ENCODE data around the gene TH.

The TH gene

DNA sequence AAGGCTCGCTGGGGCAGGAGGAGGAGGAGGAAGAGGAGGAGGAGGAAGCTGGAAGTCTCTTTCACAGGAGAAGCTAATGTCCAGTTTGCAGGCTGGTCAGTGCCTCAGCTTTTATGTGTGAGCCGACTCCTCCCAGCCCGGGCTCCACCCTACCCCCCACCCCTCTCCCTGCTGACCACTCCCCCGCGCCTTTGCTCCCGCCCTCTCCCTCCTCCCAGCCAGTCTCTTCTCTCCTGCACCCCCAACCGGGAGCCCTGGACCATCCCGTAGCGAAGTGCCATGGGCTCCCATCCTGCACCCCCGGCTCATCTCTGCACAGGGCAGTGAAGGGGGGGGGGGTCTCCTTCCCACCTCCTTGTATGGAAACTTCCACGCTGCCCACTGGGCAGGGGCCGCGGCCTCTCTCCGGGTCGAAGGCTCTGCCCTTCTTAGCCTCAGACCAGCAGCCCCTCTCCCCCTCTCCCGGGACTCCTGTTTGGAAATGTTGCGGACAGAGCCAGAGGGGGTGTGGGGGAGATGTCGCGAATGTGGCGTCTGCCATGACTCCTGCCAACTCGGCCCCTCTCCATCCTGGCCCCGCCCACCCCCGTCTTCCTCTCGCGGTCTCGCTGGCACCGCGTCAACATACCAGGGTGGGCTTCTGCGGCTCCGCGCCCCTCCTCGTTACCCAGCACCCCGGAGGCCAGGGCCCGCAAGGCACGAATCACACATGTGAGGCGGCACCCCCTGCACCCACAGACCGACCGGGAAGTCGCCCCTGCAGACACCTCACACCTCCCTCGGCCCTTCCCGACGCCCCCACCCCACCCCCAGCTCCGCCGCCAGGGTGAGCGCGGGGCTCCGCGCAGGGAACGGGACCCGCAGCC is 34.2 kb downstream of the TH start:
- ChIA-PET CTCF (interaction anchor here (5.2 kb wide), 1 partner anchor 14 kb away, joined by 41 read pairs; no protein-coding TSS in a partner anchor), POLR2A (no interaction called here)
- TF ChIP-seq, protein P1, sequence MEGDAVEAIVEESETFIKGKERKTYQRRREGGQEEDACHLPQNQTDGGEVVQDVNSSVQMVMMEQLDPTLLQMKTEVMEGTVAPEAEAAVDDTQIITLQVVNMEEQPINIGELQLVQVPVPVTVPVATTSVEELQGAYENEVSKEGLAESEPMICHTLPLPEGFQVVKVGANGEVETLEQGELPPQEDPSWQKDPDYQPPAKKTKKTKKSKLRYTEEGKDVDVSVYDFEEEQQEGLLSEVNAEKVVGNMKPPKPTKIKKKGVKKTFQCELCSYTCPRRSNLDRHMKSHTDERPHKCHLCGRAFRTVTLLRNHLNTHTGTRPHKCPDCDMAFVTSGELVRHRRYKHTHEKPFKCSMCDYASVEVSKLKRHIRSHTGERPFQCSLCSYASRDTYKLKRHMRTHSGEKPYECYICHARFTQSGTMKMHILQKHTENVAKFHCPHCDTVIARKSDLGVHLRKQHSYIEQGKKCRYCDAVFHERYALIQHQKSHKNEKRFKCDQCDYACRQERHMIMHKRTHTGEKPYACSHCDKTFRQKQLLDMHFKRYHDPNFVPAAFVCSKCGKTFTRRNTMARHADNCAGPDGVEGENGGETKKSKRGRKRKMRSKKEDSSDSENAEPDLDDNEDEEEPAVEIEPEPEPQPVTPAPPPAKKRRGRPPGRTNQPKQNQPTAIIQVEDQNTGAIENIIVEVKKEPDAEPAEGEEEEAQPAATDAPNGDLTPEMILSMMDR (IDR thresholded peaks at IDR 0.05; ENCODE audit: control extremely low read depth, extremely low read depth, low read depth, missing control alignments): no peak
- DNase-seq (ENCODE audit: extremely low spot score): no peak

DNA sequence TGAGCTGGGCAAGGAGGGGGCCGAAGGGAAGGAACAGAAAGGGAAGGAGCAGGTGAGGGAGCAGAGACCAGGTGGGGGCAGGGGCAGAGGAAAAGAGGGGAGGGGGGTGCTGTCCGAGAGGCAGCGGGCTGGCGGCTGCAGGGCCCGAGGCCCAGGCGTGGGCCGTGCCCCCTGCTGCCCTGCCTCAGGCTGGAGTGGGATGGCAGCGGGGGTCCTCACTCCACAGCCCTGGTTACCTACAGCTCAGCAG is 34.7 kb downstream of the TH start:
- DNase-seq (ENCODE audit: extremely low spot score): no peak
- TF ChIP-seq, protein P1 (IDR thresholded peaks at IDR 0.05; ENCODE audit: control extremely low read depth, extremely low read depth, low read depth, missing control alignments): no peak
- ChIA-PET POLR2A (interaction anchor here (0.6 kb wide), 1 partner anchor 1091 kb away, joined by 4 read pairs; no protein-coding TSS in a partner anchor), CTCF (interaction anchor here (5.2 kb wide), 1 partner anchor 15 kb away, joined by 41 read pairs; no protein-coding TSS in a partner anchor)

DNA sequence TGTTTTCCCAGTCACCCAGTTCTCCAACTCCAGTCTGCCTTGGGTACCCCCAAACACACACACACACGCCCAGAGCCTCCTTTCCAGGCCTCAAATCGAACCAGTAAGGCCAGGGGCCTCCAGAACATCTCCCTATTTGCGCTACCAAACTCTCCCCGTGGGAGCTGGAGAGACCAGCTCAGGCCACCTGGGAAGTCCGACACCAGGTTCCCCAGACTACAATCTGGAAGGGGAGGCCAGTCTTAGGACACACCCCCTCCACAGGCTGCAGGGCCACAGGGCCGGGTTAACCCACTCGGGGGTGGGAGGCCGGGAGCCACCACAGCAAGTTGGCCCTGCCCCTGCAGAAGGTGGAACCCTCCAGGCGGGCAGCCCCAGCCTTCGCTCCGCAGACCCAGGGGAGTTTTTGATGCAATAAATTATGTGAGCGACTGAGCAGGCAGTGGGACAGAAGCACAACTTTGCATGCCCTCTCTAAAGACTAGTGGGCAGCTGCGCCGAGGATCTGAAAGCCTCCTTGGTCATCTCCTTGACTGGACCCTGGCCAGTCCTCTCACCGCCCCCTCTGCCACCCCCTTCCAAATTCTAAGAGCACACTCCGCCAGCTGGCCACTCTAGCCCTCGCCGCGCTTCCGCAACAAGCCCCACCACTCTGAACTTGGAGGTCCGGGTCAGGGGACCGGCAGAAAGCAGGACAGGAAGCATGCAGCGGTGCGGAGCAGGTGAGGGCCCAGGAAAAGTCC is 35.2 kb downstream of the TH start:
- DNase-seq (ENCODE audit: extremely low spot score): no peak
- ChIA-PET CTCF (interaction anchor here (5.2 kb wide), 1 partner anchor 15 kb away, joined by 41 read pairs; no protein-coding TSS in a partner anchor), POLR2A (interaction anchor here (0.6 kb wide), 1 partner anchor 1090 kb away, joined by 4 read pairs; no protein-coding TSS in a partner anchor)
- TF ChIP-seq, protein P1 (IDR thresholded peaks at IDR 0.05; ENCODE audit: control extremely low read depth, extremely low read depth, low read depth, missing control alignments): no peak

DNA sequence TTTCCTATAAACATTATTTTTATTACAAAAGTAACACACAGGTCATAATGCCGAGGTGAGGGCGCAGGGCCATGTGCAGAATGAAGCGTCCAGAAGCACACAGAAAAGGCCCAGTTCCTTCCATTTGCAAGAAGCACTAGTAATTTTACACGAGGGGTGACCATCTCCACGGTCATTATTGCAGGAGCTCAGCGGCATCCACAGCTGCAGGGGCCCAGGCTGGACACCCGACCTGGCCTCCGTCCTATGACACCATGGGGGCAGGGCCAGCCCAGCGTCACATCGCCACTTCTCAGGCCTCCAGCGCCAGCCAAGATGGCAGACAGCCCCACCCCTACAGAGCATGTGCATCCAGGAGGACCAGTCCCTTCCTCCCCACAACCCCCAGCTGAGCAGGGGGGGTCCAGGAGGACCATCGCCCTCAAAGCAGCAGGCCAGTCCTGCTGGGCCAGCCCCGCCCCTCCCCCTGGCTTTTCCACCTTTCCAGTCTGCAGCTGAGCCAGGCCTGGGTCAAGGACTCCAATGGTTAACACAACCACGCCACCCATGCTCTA is 35.9 kb downstream of the TH start:
- TF ChIP-seq, protein P1 (IDR thresholded peaks at IDR 0.05; ENCODE audit: control extremely low read depth, extremely low read depth, low read depth, missing control alignments): no peak
- POLR2A ChIA-PET: no interaction called here
- DNase-seq (ENCODE audit: extremely low spot score): no peak
- CTCF ChIA-PET: interaction anchor here (5.2 kb wide), 1 partner anchor 16 kb away, joined by 41 read pairs; no protein-coding TSS in a partner anchor

DNA sequence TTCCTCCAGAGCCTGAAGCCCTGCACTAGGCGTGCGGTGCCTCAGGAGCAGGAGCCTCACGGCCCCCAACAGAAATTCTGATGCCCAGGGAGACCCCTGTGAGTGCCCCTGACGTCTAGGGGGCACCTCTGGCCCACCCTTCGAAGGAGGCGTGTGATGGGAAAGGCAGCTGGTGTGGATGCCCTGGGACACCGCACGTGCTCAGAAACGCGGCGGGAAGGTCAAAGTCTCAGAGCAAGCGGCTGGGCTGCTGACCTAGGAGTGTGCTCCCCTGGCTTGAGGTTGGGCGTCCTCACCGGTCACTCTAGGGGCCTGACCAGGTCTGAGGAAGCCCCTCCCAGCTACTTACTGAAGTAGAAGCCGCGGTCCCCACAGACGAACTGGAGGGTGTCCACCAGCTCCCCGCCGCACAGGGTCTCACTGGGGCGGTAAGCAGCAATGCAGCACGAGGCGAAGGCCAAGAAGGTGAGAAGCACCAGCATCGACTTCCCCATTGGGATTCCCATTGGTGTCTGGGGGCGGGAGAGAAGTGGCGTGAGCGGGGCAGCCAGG is 36.5 kb downstream of the TH start:
- no peak for DNase-seq (ENCODE audit: extremely low spot score)
- ChIA-PET POLR2A (no interaction called here), CTCF (interaction anchor here (5.2 kb wide), 1 partner anchor 17 kb away, joined by 41 read pairs; no protein-coding TSS in a partner anchor)
- TF ChIP-seq, protein P1 (IDR thresholded peaks at IDR 0.05; ENCODE audit: control extremely low read depth, extremely low read depth, low read depth, missing control alignments): no peak
